Thyroid gland (tissue), 4 donors: Measurements from ENCODE around the gene MYMX.

Experiments
- CTCF ChIP-seq, 6 experiments: fragments of 200-600 bp in 3 of 6; fragments of 450-650 bp in 3 of 6; sonication (generic) in 3 of 6; IDR thresholded peaks; one replicate each; pipeline ENCODE4 v1.5.1; 2016 to 2019; ENCODE audit warnings: antibody characterized with exemption in 6 of 6, mild to moderate bottlenecking in 2 of 6, inconsistent platforms in 1 of 6, moderate library complexity in 1 of 6
- POLR2A ChIP-seq, 2 donors: fragments of 450-650 bp; IDR thresholded peaks; one replicate each; pipeline ENCODE4 v1.6.1; 2017; ENCODE audit warnings: antibody characterized with exemption in 2 of 2, mild to moderate bottlenecking in 2 of 2, moderate library complexity in 1 of 2

GRCh38 chr6:44228031-44228430 is 11.3 kb downstream of the MYMX start:
- TF ChIP-seq CTCF (IDR thresholded peaks at IDR 0.05) (no peak), POLR2A (IDR thresholded peaks at IDR 0.05) (no peak)
